Hepatocyte (in vitro differentiated cells): Measurements from ENCODE around the gene GPR78. TPM values are rescaled to one million over a fixed set of nuclear protein-coding genes. Genes with fewer than 3 reads are reported as not detected.
A peak's percentile ranks its signal among the peaks of the same experiment; 100 is the strongest.

Source experiments
- DNase-seq: peaks from one replicate; pipeline ENCODE4 v3.0.0-alpha.2; 2016; ENCODE audit warnings: low spot score
- H2AFZ ChIP-seq: fragments of 200-600 bp; sonication (generic); 2 replicates; pipeline ENCODE4 v1.6.0; 2016; ENCODE audit warnings: antibody characterized with exemption, mild to moderate bottlenecking
- H3K27ac ChIP-seq: fragments of 200-600 bp; sonication (generic); 2 replicates; pipeline ENCODE4 v1.5.1; 2016; ENCODE audit warnings: mild to moderate bottlenecking
- H3K27me3 ChIP-seq: fragments of 200-600 bp; sonication (generic); 2 replicates; pipeline ENCODE4 v1.6.1; 2016
- H3K36me3 ChIP-seq: fragments of 200-600 bp; sonication (generic); replicated peaks from 2 replicates; pipeline ENCODE4 v1.5.1; 2016; ENCODE audit warnings: low read depth; ENCODE audit not compliant: insufficient read depth
- H3K4me1 ChIP-seq: fragments of 200-600 bp; sonication (generic); 2 replicates; pipeline ENCODE4 v1.5.1; 2016; ENCODE audit warnings: mild to moderate bottlenecking, moderate library complexity; ENCODE audit not compliant: insufficient read depth
- H3K4me2 ChIP-seq: fragments of 200-600 bp; sonication (generic); 2 replicates; pipeline ENCODE4 v1.6.0; 2016
- H3K4me3 ChIP-seq: fragments of 200-600 bp; sonication (generic); 2 replicates; pipeline ENCODE4 v1.5.1; 2016; ENCODE audit warnings: mild to moderate bottlenecking
- H3K79me2 ChIP-seq: fragments of 200-600 bp; sonication (generic); 2 replicates; pipeline ENCODE4 v1.6.0; 2017; ENCODE audit warnings: mild to moderate bottlenecking
- H3K9me2 ChIP-seq: fragments of 200-600 bp; sonication (generic); replicated peaks from 2 replicates; pipeline ENCODE4 v1.6.0; 2017; ENCODE audit warnings: mild to moderate bottlenecking; ENCODE audit not compliant: insufficient read depth
- H3K9me3 ChIP-seq: fragments of 200-600 bp; sonication (generic); 2 replicates; pipeline ENCODE4 v1.5.1; 2016; ENCODE audit warnings: low read depth, mild to moderate bottlenecking
- H4K20me1 ChIP-seq: fragments of 200-600 bp; sonication (generic); 2 replicates; pipeline ENCODE4 v1.6.0; 2016; ENCODE audit warnings: mild to moderate bottlenecking; ENCODE audit not compliant: insufficient read depth, poor library complexity, severe bottlenecking
- EZH2 ChIP-seq: fragments of 200-600 bp; sonication (generic); IDR thresholded peaks from 2 replicates; pipeline ENCODE4 v1.6.1; 2016; ENCODE audit warnings: antibody characterized with exemption, mild to moderate bottlenecking, borderline replicate concordance
- EZH2phosphoT487 ChIP-seq: fragments of 200-600 bp; sonication (generic); IDR thresholded peaks from one replicate; pipeline ENCODE4 v1.6.1; 2018; ENCODE audit warnings: antibody characterized with exemption, mild to moderate bottlenecking, low read depth, moderate library complexity; ENCODE audit not compliant: unreplicated experiment, severe bottlenecking
- WGBS: methylation state at CpG from one replicate; pipeline ENCODE4 v1.1.6; 2016; ENCODE audit warnings: low lambda C conversion rate; ENCODE audit errors: missing lambda C conversion rate; 5-methylcytosine and 5-hydroxymethylcytosine counted together
- polyA plus RNA-seq: library from polyadenylated mRNA; unstranded; fragments of >200 nt; fragmentation: Nextera tagmentation; extraction: Ambion mirVana; gene quantifications from 2 replicates; pipeline ENCODE4 v1.2.1, GENCODE V29; 2016
- total RNA-seq: library from RNA; depleted of rRNA; stranded (reverse); fragments of >200 nt; gene quantifications from 2 replicates; pipeline ENCODE4 v1.2.3, GENCODE V29; 2014
- TF ChIP-seq, protein P1 (sequence below): fragments of 200-600 bp; sonication (generic); IDR thresholded peaks from 2 replicates; pipeline ENCODE4 v1.5.1; 2016; ENCODE audit warnings: antibody characterized with exemption, mild to moderate bottlenecking; ENCODE audit not compliant: poor library complexity

GPR78 gene, protein sequence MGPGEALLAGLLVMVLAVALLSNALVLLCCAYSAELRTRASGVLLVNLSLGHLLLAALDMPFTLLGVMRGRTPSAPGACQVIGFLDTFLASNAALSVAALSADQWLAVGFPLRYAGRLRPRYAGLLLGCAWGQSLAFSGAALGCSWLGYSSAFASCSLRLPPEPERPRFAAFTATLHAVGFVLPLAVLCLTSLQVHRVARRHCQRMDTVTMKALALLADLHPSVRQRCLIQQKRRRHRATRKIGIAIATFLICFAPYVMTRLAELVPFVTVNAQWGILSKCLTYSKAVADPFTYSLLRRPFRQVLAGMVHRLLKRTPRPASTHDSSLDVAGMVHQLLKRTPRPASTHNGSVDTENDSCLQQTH
- total RNA-seq (0.36 and 1.0 TPM in 2 replicates), polyA plus RNA-seq (0.28 and 0.57 TPM in 2 replicates)

DNA sequence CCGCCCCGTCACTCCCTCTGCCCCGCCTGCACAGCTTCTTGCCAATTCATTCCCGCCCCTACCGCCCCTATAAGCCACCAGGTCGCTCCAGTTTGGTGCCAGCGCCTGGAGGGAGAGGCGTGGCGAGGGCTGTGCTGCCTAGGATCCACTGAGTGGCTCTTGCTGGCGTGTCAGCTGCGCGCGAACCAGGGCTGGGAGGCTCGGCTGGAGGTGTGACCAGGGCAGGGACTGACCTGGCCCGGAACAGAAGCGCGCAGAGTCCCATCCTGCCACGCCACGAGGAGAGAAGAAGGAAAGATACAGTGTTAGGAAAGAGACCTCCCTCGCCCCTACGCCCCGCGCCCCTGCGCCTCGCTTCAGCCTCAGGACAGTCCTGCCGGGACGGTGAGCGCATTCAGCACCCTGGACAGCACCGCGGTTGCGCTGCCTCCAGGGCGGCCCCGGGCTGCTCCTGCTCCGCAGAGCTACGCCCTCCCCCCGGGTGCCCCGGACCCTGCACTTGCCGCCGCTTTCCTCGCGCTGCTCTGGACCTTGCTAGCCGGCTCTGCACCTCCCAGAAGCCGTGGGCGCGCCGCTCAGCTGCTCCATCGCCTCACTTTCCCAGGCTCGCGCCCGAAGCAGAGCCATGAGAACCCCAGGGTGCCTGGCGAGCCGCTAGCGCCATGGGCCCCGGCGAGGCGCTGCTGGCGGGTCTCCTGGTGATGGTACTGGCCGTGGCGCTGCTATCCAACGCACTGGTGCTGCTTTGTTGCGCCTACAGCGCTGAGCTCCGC is at the start of gene GPR78:
TSS of gene GPR78 (plus strand) at position 72 of the 773 bp plus-strand sequence. CDS start at position 663, 591 bp downstream.
- peak; percentile 90 for DNase-seq
- TF ChIP-seq, protein P1, sequence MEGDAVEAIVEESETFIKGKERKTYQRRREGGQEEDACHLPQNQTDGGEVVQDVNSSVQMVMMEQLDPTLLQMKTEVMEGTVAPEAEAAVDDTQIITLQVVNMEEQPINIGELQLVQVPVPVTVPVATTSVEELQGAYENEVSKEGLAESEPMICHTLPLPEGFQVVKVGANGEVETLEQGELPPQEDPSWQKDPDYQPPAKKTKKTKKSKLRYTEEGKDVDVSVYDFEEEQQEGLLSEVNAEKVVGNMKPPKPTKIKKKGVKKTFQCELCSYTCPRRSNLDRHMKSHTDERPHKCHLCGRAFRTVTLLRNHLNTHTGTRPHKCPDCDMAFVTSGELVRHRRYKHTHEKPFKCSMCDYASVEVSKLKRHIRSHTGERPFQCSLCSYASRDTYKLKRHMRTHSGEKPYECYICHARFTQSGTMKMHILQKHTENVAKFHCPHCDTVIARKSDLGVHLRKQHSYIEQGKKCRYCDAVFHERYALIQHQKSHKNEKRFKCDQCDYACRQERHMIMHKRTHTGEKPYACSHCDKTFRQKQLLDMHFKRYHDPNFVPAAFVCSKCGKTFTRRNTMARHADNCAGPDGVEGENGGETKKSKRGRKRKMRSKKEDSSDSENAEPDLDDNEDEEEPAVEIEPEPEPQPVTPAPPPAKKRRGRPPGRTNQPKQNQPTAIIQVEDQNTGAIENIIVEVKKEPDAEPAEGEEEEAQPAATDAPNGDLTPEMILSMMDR, result no peak
- TF ChIP-seq EZH2phosphoT487, result no peak
- WGBS, result 4% methylated on average over 61 of the region's 63 CpGs
- Histone ChIP-seq H4K20me1 (no peaks in the 10 kb centered on the region), H3K36me3 (no peaks in the 10 kb centered on the region), H3K79me2 (no peaks in the 10 kb centered on the region), H3K27me3 (peaks cover 28% of the 10 kb centered on the region), H3K4me1 (no peaks in the 10 kb centered on the region), H3K27ac (no peak within 1 kb of the TSS), H3K9me2 (no peaks in the 10 kb centered on the region), H3K4me3 (no peak within 1 kb of the TSS), H2AFZ (no peak within 1 kb of the TSS), H3K9me3 (no peaks in the 10 kb centered on the region), H3K4me2 (peak within 1 kb of the TSS; percentile 72)

DNA sequence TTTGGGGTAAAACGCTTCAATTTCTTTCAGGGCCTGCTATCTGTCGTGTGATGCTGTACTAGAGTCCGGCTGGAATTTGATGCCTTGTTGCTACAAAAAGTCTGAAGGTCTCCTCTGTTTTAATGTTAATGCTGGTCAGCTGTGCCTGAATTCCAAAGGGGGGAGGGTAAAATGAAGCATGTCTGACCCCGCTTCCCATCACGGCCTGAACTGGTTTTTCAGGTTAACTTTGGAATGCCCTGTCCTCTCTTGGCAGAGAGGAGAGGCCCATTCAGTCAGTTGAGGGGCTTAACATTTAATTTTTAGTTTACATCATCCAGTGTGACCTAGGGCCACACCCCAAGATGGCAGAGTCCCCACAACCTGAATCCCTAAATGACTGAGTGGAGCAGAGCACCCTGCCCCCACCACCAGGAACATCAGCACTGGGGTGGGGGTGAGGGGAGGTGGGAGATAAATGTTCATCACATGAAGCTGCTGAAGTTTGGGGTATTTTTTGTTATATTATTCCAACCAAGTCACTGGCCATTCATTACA is 47.9 kb upstream of the GPR78 start:
- Histone ChIP-seq H3K27me3 (no peaks in the 10 kb centered on the region), H3K9me2 (no peaks in the 10 kb centered on the region), H3K4me1 (peaks cover 12% of the 10 kb centered on the region), H3K4me2 (no peak overlapping the region), H3K9me3 (no peaks in the 10 kb centered on the region), H2AFZ (no peak overlapping the region), H4K20me1 (no peaks in the 10 kb centered on the region), H3K36me3 (no peaks in the 10 kb centered on the region), H3K27ac (peak overlapping the region; percentile 92), H3K79me2 (no peaks in the 10 kb centered on the region), H3K4me3 (no peak overlapping the region)
- WGBS, result 62% methylated on average over 5 of the region's 5 CpGs
- DNase-seq, result no peak
- TF ChIP-seq EZH2, result no peak
- TF ChIP-seq EZH2phosphoT487, result no peak
- TF ChIP-seq, protein P1, result no peak

DNA sequence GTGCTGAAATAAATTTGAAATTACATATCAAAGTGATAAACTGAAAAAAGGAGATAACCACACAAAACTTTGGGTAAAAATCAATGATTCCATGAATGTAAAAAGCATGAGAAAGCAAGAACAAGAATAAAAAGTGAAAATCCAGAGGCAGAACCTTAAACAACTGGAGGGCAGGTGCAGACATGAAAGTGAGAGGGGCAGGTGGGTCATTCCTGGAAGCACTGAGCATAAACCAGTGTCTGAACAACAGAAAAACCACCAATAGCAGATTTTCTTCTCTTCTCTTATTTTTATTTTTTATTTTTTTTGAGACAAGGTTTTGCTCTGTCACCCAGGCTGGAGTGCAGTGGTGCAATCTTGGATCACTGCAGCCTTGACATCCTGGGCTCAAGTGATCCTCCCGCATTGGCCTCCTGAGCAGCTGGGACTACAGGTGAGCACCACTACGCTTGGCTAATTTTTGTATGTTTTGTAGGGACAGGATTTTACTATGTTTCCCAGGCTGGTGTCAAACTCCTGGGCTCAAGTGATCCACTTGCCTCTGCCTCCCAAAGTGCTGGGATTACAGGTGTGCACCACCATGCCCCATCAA is 46.8 kb upstream of the GPR78 start:
- TF ChIP-seq, protein P1, result no peak
- TF ChIP-seq EZH2phosphoT487, result no peak
- no peak for TF ChIP-seq EZH2
- DNase-seq, result no peak
- Histone ChIP-seq H3K4me3 (no peak overlapping the region), H3K27ac (peak overlapping the region; percentile 92), H3K4me1 (peaks cover 17% of the 10 kb centered on the region), H3K36me3 (no peaks in the 10 kb centered on the region), H3K9me3 (no peaks in the 10 kb centered on the region), H2AFZ (no peak overlapping the region), H3K4me2 (peak overlapping the region; percentile 62), H3K9me2 (no peaks in the 10 kb centered on the region), H4K20me1 (no peaks in the 10 kb centered on the region), H3K27me3 (no peaks in the 10 kb centered on the region), H3K79me2 (no peaks in the 10 kb centered on the region)
- WGBS, result 89% methylated on average over 2 of the region's 2 CpGs
